GM03348 (cell line): ENCODE measurements around the gene PAXX.

Experiments
- DNase-seq: peaks from one replicate; pipeline ENCODE4 v3.0.0; 2012; ENCODE audit warnings: low spot score

Gene PAXX

GRCh38 chr9:136968333-136969127, 23.7 kb upstream of the PAXX start:
- no peak for DNase-seq

- no peak for DNase-seq
Measured at GRCh38 chr9:136969150-136969549, 23.1 kb upstream of the PAXX start.

- no peak for DNase-seq
Measured at GRCh38 chr9:136969774-136970173, 22.4 kb upstream of the PAXX start.

GRCh38 chr9:136970361-136970760, 21.9 kb upstream of the PAXX start:
- no peak for DNase-seq

GRCh38 chr9:136971746-136972145, 20.5 kb upstream of the PAXX start:
- DNase-seq = no peak

- DNase-seq = no peak
Measured at GRCh38 chr9:136972335-136972734, 19.9 kb upstream of the PAXX start.

- DNase-seq = no peak
Measured at GRCh38 chr9:136972743-136973142, 19.5 kb upstream of the PAXX start.

- no peak for DNase-seq
Measured at GRCh38 chr9:136973618-136974617, 18.3 kb upstream of the PAXX start.

GRCh38 chr9:136974817-136975535, 17.2 kb upstream of the PAXX start:
- no peak for DNase-seq

- DNase-seq = no peak
Measured at GRCh38 chr9:136975644-136976043, 16.6 kb upstream of the PAXX start.

GRCh38 chr9:136977223-136977622, 15.0 kb upstream of the PAXX start, which contains the start of gene PTGDS:
PTGDS (plus strand) TSS chr9:136977504; CDS start chr9:136977579, 75 bp downstream.
- no peak for DNase-seq

GRCh38 chr9:136977649-136978072, 14.6 kb upstream of the PAXX start:
- no peak for DNase-seq

GRCh38 chr9:136978073-136978864, 14.0 kb upstream of the PAXX start:
- peak; percentile 96 for DNase-seq

GRCh38 chr9:136978865-136979544, 13.2 kb upstream of the PAXX start:
- no peak for DNase-seq

- DNase-seq = no peak
Measured at GRCh38 chr9:136979769-136980587, 12.2 kb upstream of the PAXX start.

GRCh38 chr9:136980669-136981478, 11.3 kb upstream of the PAXX start:
- no peak for DNase-seq

- DNase-seq = no peak
Measured at GRCh38 chr9:136981588-136982231, 10.5 kb upstream of the PAXX start.
